Memory B cell (primary cell): Measurements from ENCODE around the gene ME2.
"Not testable (repeated sequence)": the region's sequence is repeated elsewhere in the genome, so short reads cannot be mapped to it uniquely, and the experiment has no call there.

Source experiments
- ATAC-seq: fragments of 150-1000 bp; cut with Tn5 transposase; 2 replicates; pipeline ENCODE4 v1.10.0; 2021; ENCODE audit warnings: low read depth, mild to moderate bottlenecking, moderate library complexity
- DNase-seq, 2 donors: peaks; one replicate each; pipeline ENCODE4 v3.0.0; 2022; ENCODE audit warnings: low spot score in 2 of 2
- H3K27ac Mint-ChIP-seq: one replicate; pipeline ENCODE4 v1.8.0; 2022; ENCODE audit warnings: mild to moderate bottlenecking, moderate library complexity, mixed read lengths
- H3K27me3 Mint-ChIP-seq: one replicate; pipeline ENCODE4 v1.8.0; 2022; ENCODE audit warnings: mixed read lengths
- H3K36me3 Mint-ChIP-seq: one replicate; pipeline ENCODE4 v1.8.0; 2022; ENCODE audit warnings: mild to moderate bottlenecking, mixed read lengths
- H3K4me1 Mint-ChIP-seq: one replicate; pipeline ENCODE4 v1.8.0; 2022; ENCODE audit warnings: mixed read lengths
- H3K4me3 Mint-ChIP-seq: one replicate; pipeline ENCODE4 v1.8.0; 2022; ENCODE audit warnings: mild to moderate bottlenecking, moderate library complexity, mixed read lengths
- H3K9me3 Mint-ChIP-seq: one replicate; pipeline ENCODE4 v1.8.0; 2022; ENCODE audit warnings: mixed read lengths

Gene ME2

GRCh38 chr18:50918153-50918552 is 39.2 kb downstream of the ME2 start:
- ATAC-seq (no peak), DNase-seq (no peak)
- H3K36me3 Mint-ChIP-seq = peaks cover 36% of the 10 kb centered on the region
- H3K4me3 Mint-ChIP-seq = no peak overlapping the region
- H3K4me1 Mint-ChIP-seq = no peaks in the 10 kb centered on the region
- H3K27ac Mint-ChIP-seq = no peak overlapping the region
- H3K27me3 Mint-ChIP-seq = no peaks in the 10 kb centered on the region
- no peaks in the 10 kb centered on the region for H3K9me3 Mint-ChIP-seq

GRCh38 chr18:50924372-50924771 is 45.5 kb downstream of the ME2 start:
- DNase-seq (no peak), ATAC-seq (no peak)
- no peak overlapping the region for H3K27ac Mint-ChIP-seq
- H3K4me3 Mint-ChIP-seq = no peak overlapping the region
- H3K9me3 Mint-ChIP-seq = peaks cover 3% of the 10 kb centered on the region
- no peaks in the 10 kb centered on the region for H3K27me3 Mint-ChIP-seq
- H3K36me3 Mint-ChIP-seq = peaks cover 50% of the 10 kb centered on the region
- no peaks in the 10 kb centered on the region for H3K4me1 Mint-ChIP-seq

- H3K27me3 Mint-ChIP-seq = no peaks in the 10 kb centered on the region
- no peak for DNase-seq
- H3K36me3 Mint-ChIP-seq = peaks cover 38% of the 10 kb centered on the region
- no peaks in the 10 kb centered on the region for H3K4me1 Mint-ChIP-seq
- H3K27ac Mint-ChIP-seq = no peak overlapping the region
- no peak overlapping the region for H3K4me3 Mint-ChIP-seq
- peaks cover 3% of the 10 kb centered on the region for H3K9me3 Mint-ChIP-seq
- ATAC-seq = no peak
Observed at GRCh38 chr18:50926521-50926920, 47.6 kb downstream of the ME2 start.

GRCh38 chr18:50928551-50928950 is 49.6 kb downstream of the ME2 start:
- Mint-ChIP-seq H3K27ac (no peak overlapping the region), H3K4me3 (no peak overlapping the region), H3K9me3 (peaks cover 3% of the 10 kb centered on the region), H3K36me3 (peaks cover 36% of the 10 kb centered on the region), H3K4me1 (no peaks in the 10 kb centered on the region), H3K27me3 (no peaks in the 10 kb centered on the region)
- no peak for DNase-seq
- ATAC-seq = no peak

- ATAC-seq = no peak
- no peak for DNase-seq
- Mint-ChIP-seq H3K36me3 (peaks cover 13% of the 10 kb centered on the region), H3K9me3 (no peaks in the 10 kb centered on the region), H3K4me3 (no peak overlapping the region), H3K27me3 (no peaks in the 10 kb centered on the region), H3K27ac (no peak overlapping the region), H3K4me1 (peaks cover 7% of the 10 kb centered on the region)
Observed at GRCh38 chr18:50933684-50934083, 54.8 kb downstream of the ME2 start.

- Mint-ChIP-seq H3K27me3 (no peaks in the 10 kb centered on the region), H3K27ac (no peak overlapping the region), H3K9me3 (no peaks in the 10 kb centered on the region), H3K4me3 (no peak overlapping the region), H3K4me1 (peaks cover 7% of the 10 kb centered on the region), H3K36me3 (peaks cover 16% of the 10 kb centered on the region)
- no peak for ATAC-seq
- no peak for DNase-seq
Observed at GRCh38 chr18:50934545-50935211, 55.8 kb downstream of the ME2 start.

- Mint-ChIP-seq H3K4me3 (no peak overlapping the region), H3K27me3 (no peaks in the 10 kb centered on the region), H3K27ac (peak overlapping the region; percentile 24), H3K36me3 (peaks cover 16% of the 10 kb centered on the region), H3K9me3 (no peaks in the 10 kb centered on the region), H3K4me1 (peaks cover 7% of the 10 kb centered on the region)
- ATAC-seq = no peak
- no peak for DNase-seq
Observed at GRCh38 chr18:50935493-50936191, 56.7 kb downstream of the ME2 start.

GRCh38 chr18:50937183-50937582 is 58.3 kb downstream of the ME2 start:
- peaks cover 7% of the 10 kb centered on the region for H3K4me1 Mint-ChIP-seq
- ATAC-seq (no peak), DNase-seq (no peak)
- H3K4me3 Mint-ChIP-seq = no peak overlapping the region
- H3K27ac Mint-ChIP-seq = peak overlapping the region; percentile 64
- H3K27me3 Mint-ChIP-seq = no peaks in the 10 kb centered on the region
- no peaks in the 10 kb centered on the region for H3K9me3 Mint-ChIP-seq
- H3K36me3 Mint-ChIP-seq = peaks cover 16% of the 10 kb centered on the region

GRCh38 chr18:50938912-50939311 is 60.0 kb downstream of the ME2 start:
- Mint-ChIP-seq H3K4me1 (peaks cover 7% of the 10 kb centered on the region), H3K36me3 (peaks cover 16% of the 10 kb centered on the region), H3K9me3 (no peaks in the 10 kb centered on the region), H3K27me3 (no peaks in the 10 kb centered on the region), H3K27ac (no peak overlapping the region), H3K4me3 (no peak overlapping the region)
- ATAC-seq (no peak), DNase-seq (no peak)

GRCh38 chr18:50944245-50944932 is 65.5 kb downstream of the ME2 start:
- H3K36me3 Mint-ChIP-seq = peaks cover 18% of the 10 kb centered on the region
- H3K27me3 Mint-ChIP-seq = no peaks in the 10 kb centered on the region
- ATAC-seq (no peak), DNase-seq (no peak)
- H3K4me1 Mint-ChIP-seq = no peaks in the 10 kb centered on the region
- no peaks in the 10 kb centered on the region for H3K9me3 Mint-ChIP-seq
- peak overlapping the region; percentile 2 for H3K27ac Mint-ChIP-seq
- no peak overlapping the region for H3K4me3 Mint-ChIP-seq

- not testable (repeated sequence) for H3K4me1 Mint-ChIP-seq, DNase-seq, H3K27ac Mint-ChIP-seq, H3K4me3 Mint-ChIP-seq, H3K27me3 Mint-ChIP-seq, ATAC-seq, H3K9me3 Mint-ChIP-seq
- peaks cover 18% of the 10 kb centered on the region for H3K36me3 Mint-ChIP-seq
Observed at GRCh38 chr18:50945918-50946317, 67.0 kb downstream of the ME2 start.

GRCh38 chr18:50947899-50948298 is 69.0 kb downstream of the ME2 start:
- Mint-ChIP-seq H3K36me3 (peaks cover 18% of the 10 kb centered on the region), H3K4me3 (no peak overlapping the region), H3K27ac (no peak overlapping the region), H3K4me1 (no peaks in the 10 kb centered on the region), H3K27me3 (no peaks in the 10 kb centered on the region), H3K9me3 (no peaks in the 10 kb centered on the region)
- no peak for DNase-seq
- no peak for ATAC-seq

GRCh38 chr18:50949185-50949584 is 70.3 kb downstream of the ME2 start:
- DNase-seq (no peak), ATAC-seq (no peak)
- no peaks in the 10 kb centered on the region for H3K4me1 Mint-ChIP-seq
- no peaks in the 10 kb centered on the region for H3K27me3 Mint-ChIP-seq
- H3K27ac Mint-ChIP-seq = no peak overlapping the region
- peaks cover 12% of the 10 kb centered on the region for H3K36me3 Mint-ChIP-seq
- H3K9me3 Mint-ChIP-seq = no peaks in the 10 kb centered on the region
- H3K4me3 Mint-ChIP-seq = no peak overlapping the region

GRCh38 chr18:50950626-50951025 is 71.7 kb downstream of the ME2 start:
- Mint-ChIP-seq H3K36me3 (peaks cover 9% of the 10 kb centered on the region), H3K4me3 (no peak overlapping the region), H3K9me3 (no peaks in the 10 kb centered on the region), H3K27me3 (no peaks in the 10 kb centered on the region), H3K4me1 (no peaks in the 10 kb centered on the region), H3K27ac (no peak overlapping the region)
- DNase-seq (no peak), ATAC-seq (no peak)
